SHP77 (cell line): ENCODE data around the gene ZNF883.
"Not testable (repeated sequence)": the region's sequence is repeated elsewhere in the genome, so short reads cannot be mapped to it uniquely, and the experiment has no call there.

Experiments used
- DNase-seq, 2 experiments: peaks; one replicate each; lab custom pipeline; 2025; lab: John Stamatoyannopoulos, UW

The ZNF883 gene

DNA sequence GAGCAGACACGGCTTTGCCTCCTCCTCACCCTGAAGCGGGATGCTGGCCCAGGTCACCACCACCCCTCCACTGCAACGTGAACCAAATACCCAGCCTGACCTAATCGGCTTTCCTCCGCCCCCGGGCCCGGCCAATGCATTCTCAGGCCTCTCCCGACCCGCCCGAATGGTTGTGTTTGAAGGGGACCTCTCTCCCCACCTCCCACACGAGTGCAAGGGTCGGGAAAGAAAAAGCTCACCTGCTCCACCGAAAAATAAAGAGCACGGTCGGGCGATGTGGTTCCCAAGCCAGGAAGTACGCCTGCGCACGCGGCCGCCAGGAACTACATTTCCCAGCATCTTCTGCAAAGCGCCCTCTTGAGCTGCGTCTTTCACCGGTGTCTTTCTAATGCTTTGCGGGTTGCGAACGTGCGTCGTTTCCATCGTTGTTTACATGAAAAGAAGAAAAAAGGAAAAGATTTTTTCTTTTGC lies at the start of gene ZNF883:
Gene ZNF883 (minus strand): TSS at position 282 of the 471 bp plus-strand sequence.
- DNase-seq, result no peak

DNA sequence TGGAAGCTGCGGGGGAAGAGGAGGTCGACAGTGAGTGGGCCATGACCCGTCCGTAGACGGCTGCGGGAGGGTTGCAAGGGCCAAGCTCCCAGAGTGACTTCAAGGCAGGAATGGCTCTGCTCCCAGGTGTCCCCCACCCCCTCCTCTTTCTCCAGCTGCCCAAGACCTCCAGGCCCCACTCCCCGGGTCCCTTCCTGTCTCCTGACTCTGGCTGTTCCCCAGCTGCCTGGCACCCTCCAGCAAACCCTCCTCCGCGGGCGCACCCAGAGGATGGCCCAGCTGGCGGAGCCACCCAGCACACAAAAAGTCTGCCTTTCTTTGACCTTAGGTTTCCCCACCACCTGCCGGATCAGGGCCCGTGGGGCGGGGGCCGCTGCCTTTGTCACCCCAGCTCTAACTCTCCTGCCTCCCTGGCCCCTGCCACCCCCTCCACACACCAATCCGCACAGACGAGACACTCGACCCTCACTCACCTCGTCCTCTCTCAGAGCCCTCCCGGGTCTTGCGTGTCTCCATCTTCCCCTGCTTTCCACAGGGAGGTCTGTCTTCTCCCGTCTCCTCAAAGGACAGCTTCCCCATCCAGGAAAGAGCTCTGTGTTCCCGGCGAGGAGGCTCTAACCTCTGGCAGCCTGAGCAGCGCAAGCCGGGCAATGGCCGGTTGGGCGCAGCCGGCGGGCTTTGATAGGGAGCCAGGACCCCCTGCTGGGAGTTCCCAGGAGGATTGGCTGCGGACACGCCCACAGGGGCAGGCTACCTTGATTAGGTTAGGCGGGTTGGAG lies 49.3 kb upstream of the ZNF883 start:
- not testable (repeated sequence) for DNase-seq

- DNase-seq, result not testable (repeated sequence)
Measured at GRCh38 chr9:113059581-113060284, 47.7 kb upstream of the ZNF883 start.

DNA sequence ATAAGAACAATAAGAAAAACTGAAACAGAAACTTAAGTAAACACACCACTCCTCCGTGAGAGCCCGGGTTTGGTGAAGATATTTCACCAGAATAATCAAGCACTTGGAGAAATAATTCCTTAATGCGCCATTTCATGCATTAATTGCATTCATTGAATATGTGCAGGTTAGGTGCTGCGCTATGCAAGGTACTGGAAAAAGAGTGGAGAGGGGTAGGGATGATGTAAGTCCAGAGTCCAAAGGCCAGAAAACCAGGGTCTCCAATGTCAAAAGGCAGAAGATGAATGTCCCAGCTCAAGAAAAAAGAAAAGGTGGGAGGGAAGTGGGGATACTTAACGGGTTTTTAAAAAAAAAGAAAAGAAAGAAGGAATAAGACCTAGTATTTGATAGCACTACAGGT lies 45.2 kb upstream of the ZNF883 start:
- DNase-seq, result peak in 1 of 2 experiments; percentile 4

GRCh38 chr9:113056191-113057106 lies 44.5 kb upstream of the ZNF883 start, which contains the start of gene ZFP37:
TSS of gene ZFP37 (minus strand) at chr9:113056724. CDS start at chr9:113056688, 36 bp downstream.
- DNase-seq, result peak; percentile 90 to 94

- no peak for DNase-seq
Measured at GRCh38 chr9:113042884-113043657, 31.1 kb upstream of the ZNF883 start.

DNA sequence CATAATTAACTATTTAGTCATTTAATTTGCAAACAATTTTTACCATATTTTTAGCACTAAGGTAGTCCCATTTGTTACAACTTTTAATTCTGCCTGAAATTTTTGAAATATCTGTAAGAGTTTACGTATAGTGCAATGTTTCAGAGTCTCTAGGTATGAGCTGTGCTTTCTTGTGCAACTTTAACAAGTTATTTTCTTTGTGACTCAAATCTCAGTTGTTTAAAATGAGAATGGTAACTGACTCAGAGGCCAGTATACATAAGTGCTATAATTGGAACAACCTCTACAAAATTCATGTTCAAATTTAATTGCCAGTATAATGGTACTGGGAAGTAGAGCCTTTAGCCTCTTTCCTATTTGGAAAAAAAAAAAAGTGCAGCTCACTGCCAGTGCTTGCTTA lies 14.2 kb upstream of the ZNF883 start:
- DNase-seq, result no peak

GRCh38 chr9:113018247-113018646 lies 6.3 kb upstream of the ZNF883 start:
- no peak for DNase-seq

DNA sequence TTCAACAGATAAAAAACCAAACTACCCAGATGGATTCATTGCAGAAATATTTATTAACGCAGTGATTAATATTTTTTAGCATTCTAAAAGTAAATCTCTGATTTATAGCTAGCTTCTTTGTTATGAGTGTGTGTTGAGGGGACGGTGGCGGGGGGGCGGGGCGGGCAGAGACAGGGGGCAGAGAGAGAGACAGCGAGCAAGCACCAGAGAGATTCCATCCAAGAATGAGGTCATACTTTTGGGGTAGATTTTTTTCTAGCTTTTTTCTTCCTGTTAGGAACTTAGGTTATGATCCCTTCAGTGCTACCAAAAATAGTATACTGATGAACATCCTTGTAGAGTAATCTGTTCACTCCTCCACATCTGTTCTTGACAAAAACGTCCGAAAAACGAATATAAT lies 500 bp upstream of the ZNF883 start:
- no peak for DNase-seq

- DNase-seq, result no peak
Measured at GRCh38 chr9:113005777-113006176, 6.2 kb downstream of the ZNF883 start.

GRCh38 chr9:112997236-112997941 lies 14.6 kb downstream of the ZNF883 start:
- DNase-seq, result no peak

DNA sequence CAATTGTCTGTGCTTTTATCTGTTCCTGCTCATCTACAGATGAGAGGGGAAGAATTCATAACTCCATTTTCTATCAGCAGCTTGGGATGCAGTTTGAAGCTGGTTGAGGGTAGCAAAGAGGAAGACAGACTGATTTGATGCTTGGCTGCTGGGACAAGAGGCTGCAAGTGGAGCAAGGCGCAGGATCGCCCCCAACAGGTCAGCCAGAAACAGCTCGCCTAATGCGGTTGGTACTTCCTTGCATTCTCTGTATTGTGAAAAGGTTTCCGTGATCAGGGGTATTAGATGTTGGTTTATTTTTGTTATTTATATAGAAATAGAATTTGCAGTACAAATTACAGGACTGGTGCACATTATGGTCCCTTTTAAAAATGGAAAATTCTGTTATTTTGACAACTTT lies 40.6 kb downstream of the ZNF883 start:
- DNase-seq, result peak; percentile 5 to 32

DNA sequence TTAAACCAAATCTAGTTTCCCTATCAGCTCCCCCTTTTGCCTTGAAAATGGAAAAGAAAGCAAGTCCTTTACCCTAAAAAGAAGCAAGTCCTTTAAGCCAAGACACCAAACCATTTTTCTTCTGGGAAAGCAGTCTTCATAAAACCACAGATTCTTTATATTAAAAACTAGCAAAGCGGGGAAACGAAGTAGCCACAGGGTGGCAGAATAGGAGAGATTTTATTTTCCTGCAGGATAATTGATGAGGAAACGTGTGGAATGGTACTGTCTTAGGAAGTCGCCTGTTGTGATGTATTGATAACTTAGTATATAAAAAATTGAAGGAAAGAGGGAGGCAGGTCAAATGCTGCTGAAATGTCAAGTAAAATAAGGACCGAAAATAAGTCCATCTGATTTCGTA lies 41.1 kb downstream of the ZNF883 start:
- no peak for DNase-seq

GRCh38 chr9:112969730-112970129 lies 42.3 kb downstream of the ZNF883 start:
- no peak for DNase-seq

DNA sequence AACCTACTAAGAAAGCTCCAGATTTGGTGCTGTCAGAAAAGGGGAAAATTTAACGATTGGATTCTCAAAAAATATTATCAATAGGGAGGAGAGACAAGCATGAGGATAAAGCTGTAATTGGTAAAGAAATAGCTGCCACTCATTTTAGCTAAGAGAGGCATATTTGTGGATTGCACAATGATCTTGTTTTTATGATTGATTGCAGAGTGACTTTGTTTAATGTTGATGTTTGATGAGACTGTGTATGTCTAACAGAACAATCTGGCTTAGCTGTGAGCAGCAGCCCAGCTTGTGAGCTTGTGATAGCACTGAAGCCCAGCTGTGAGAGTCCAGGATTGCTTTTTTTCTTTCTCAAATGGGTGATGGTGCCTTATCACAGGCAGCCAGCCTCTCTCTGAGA lies 56.4 kb downstream of the ZNF883 start:
- DNase-seq, result no peak

- DNase-seq, result no peak
Measured at GRCh38 chr9:112945620-112946208, 66.3 kb downstream of the ZNF883 start.

GRCh38 chr9:112939418-112939817 lies 72.6 kb downstream of the ZNF883 start:
- no peak for DNase-seq

DNA sequence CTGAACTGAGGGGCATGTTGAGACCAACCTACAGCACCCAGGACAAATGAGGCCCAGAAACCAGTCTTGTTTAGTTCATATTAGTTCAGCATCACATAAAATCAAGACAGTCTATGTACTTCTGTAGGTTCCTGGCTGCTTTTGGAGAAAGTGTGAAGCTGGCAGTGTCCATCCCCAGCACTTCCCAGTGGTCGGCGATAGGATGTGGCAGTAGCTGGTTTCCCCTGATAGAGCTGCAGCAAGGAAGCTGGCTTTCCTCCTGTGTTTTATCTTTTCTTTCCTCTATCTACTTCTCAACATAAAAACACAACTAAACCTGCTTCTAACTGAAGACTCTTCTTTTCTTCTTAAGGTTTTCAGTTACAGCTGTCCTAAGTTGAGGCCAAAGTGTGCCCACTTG lies 78.3 kb downstream of the ZNF883 start:
- DNase-seq, result no peak

- DNase-seq, result peak; percentile 46 to 51
Measured at GRCh38 chr9:112925058-112925641, 86.8 kb downstream of the ZNF883 start.

GRCh38 chr9:112921549-112921948 lies 90.4 kb downstream of the ZNF883 start:
- peak; percentile 7 to 29 for DNase-seq
